ENCODE data around the gene DDIT3.
"Not testable (repeated sequence)": the region's sequence is repeated elsewhere in the genome, so short reads cannot be mapped to it uniquely, and the experiment has no call there.

Gene DDIT3

DNA sequence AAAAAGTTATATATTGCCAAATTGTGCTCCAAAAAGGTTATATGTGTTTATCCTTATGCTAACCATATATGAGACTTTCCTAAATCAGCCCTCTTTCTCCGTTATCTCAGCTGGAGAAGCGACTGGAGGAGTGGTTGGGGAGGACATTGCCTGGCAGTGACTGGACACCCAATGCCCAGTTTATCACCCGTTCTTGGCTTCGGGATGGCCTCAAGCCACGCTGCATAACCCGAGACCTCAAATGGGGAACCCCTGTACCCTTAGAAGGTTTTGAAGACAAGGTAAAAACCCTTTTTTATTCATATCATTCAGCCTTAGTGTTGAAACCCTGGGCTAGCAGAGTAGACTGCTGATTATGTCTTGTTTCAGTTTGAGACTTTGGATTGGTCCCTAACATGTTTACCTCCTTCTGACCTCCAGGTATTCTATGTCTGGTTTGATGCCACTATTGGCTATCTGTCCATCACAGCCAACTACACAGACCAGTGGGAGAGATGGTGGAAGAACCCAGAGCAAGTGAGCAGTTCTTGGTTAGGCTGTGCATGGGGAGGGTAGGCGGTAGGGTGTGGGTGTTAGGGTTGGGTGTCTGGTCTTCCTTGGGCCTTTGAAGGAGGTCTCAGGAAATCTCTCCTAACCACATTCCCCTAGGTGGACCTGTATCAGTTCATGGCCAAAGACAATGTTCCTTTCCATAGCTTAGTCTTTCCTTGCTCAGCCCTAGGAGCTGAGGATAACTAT lies 8.6 kb downstream of the DDIT3 start:
- TF ChIP-seq, protein P1, sequence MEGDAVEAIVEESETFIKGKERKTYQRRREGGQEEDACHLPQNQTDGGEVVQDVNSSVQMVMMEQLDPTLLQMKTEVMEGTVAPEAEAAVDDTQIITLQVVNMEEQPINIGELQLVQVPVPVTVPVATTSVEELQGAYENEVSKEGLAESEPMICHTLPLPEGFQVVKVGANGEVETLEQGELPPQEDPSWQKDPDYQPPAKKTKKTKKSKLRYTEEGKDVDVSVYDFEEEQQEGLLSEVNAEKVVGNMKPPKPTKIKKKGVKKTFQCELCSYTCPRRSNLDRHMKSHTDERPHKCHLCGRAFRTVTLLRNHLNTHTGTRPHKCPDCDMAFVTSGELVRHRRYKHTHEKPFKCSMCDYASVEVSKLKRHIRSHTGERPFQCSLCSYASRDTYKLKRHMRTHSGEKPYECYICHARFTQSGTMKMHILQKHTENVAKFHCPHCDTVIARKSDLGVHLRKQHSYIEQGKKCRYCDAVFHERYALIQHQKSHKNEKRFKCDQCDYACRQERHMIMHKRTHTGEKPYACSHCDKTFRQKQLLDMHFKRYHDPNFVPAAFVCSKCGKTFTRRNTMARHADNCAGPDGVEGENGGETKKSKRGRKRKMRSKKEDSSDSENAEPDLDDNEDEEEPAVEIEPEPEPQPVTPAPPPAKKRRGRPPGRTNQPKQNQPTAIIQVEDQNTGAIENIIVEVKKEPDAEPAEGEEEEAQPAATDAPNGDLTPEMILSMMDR (IDR thresholded peaks at IDR 0.05), result no peak
- DNase-seq (ENCODE audit: low spot score), result no peak
- Histone ChIP-seq H3K4me3 (no peak overlapping the region), H3K27ac (no peak overlapping the region)

DNA sequence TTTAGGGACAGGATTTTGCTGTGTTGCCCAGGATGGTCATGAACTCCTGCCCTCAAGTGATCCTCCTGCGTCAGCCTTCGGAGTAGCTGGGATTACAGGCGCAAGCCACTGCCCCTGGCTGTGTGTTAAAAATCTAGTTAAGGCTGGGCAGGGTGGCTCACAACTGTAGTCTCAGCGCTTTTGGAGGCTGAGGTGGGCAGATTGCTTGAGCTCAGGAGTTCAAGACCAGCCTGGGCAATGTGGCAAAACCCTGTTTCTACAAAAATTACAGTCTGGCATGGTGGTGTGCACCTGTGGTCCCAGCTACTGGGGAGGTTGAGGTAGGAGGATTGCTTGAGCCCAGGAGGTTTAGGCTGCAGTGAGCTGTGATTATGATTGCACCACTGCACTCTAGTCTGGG lies 9.2 kb downstream of the DDIT3 start:
- TF ChIP-seq, protein P1 (IDR thresholded peaks at IDR 0.05), result no peak
- DNase-seq (ENCODE audit: low spot score), result no peak
- no peak overlapping the region for H3K4me3 ChIP-seq
- no peak overlapping the region for H3K27ac ChIP-seq

DNA sequence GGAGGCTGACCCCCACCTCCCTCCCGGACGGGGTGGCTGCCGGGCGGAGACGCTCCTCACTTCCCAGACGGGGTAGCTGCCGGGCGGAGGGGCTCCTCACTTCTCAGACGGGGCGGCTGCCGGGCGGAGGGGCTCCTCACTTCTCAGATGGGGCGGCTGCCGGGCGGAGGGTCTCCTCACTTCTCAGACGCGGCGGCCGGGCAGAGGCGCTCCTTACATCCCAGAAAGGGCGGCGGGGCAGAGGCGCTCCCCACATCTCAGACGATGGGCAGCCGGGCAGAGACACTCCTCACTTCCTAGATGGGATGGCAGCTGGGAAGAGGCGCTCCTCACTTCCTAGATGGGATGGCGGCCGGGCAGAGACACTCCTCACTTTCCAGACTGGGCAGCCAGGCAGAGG lies 12.5 kb downstream of the DDIT3 start:
- not testable (repeated sequence) for H3K4me3 ChIP-seq; H3K27ac ChIP-seq; DNase-seq (ENCODE audit: low spot score)

DNA sequence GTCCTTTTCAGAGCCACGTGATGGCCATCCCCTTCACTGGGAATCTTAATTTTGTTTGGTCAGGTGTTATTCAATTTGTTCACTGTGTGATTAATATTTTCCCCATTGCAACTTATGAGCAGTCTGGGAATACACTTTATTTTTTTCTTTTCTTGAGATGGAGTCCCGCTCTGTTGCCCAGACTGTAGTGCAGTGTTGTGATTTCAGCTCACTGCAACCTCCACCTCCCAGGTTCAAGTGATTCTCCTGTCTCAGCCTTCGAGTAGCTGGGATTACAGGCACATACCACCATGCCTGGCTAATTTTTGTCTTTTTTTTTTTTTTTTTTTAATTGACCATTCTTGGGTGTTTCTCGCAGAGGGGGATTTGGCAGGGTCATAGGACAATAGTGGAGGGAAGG lies 13.8 kb downstream of the DDIT3 start:
- H3K4me3 ChIP-seq, result not testable (repeated sequence)

DNA sequence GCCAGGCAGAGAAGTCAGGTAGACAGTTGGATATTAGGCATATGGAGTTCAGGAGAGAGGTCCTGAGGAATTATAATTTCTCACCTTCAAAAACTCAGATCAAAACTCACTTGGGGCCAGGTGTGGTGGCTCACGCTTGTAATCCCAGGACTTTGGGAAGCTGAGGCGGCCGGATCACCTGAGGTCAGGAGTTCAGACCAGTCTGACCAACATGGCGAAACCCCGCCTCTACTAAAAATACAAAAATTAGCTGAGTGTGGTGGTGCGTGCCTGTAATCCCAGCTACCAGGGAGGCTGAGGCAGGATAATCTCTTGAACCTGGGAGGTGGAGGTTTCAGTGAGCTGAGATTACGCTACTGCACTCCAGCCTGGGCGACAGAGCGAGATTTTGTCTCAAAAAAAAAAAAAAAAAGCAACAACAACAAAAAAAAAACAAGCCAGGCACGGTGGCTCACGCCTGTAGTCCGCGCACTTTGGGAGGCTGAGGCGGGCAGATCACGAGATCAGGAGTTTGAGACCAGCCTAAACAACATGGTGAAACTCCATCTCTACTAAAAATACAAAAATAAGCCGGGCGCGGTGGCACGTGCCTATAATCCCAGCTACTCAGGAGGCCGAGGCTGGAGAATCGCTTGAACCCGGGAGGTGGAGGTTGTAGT lies 17.9 kb downstream of the DDIT3 start:
- not testable (repeated sequence) for DNase-seq (ENCODE audit: low spot score); H3K4me3 ChIP-seq; H3K27ac ChIP-seq

More for the DNA sequence above, 13.8 kb downstream of the DDIT3 start:
- not testable (repeated sequence) for DNase-seq (ENCODE audit: low spot score); H3K27ac ChIP-seq

DNA sequence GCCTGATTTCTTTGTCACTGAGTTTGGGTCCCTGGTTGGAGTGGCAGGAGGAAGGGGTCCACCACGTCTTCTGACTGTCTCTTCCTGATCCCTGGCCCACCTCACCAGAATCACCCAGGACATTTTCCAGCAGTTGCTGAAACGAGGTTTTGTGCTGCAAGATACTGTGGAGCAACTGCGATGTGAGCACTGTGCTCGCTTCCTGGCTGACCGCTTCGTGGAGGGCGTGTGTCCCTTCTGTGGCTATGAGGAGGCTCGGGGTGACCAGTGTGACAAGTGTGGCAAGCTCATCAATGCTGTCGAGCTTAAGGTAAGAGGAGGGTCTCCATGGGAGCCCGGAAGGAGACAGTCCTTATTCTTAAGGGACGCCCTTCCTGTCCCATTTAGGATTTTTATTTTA lies 20.1 kb downstream of the DDIT3 start:
- DNase-seq (ENCODE audit: low spot score), result no peak
- no peak overlapping the region for H3K27ac ChIP-seq
- TF ChIP-seq, protein P1 (IDR thresholded peaks at IDR 0.05), result no peak
- H3K4me3 ChIP-seq, result no peak overlapping the region

DNA sequence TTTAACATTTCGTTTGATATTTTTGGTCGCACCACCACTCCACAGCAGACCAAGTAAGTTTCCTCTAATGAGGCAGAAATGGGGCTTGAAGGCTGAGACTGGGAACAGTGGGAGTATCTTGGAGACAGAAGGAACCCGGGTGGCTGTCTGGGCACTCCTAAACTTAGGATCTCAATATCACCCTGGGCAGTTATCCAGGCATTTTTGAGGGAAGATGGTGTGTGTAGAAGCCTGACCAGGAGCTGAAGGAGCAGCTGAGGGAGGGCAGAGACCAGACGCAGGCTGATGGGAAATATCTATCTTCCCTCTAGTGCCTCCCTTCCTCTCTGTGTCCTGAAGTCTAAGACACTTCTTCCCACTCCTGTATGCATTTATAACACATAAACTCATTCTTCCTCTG lies 21.7 kb downstream of the DDIT3 start:
- H3K4me3 ChIP-seq, result no peak overlapping the region
- DNase-seq (ENCODE audit: low spot score), result no peak
- TF ChIP-seq, protein P1 (IDR thresholded peaks at IDR 0.05), result no peak
- H3K27ac ChIP-seq, result no peak overlapping the region

DNA sequence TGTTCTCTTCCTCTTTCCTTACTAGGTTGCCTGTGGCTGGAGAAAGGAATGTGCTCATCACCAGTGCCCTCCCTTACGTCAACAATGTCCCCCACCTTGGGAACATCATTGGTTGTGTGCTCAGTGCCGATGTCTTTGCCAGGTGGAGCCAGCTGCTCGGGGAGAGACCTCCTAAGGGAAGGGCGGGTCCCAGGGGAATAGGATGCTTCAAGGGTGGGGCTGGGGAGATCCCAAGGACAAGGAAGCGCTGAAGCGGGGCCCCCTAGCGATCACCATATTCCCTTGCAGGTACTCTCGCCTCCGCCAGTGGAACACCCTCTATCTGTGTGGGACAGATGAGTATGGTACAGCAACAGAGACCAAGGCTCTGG lies 22.2 kb downstream of the DDIT3 start:
- no peak for DNase-seq (ENCODE audit: low spot score)
- H3K27ac ChIP-seq, result no peak overlapping the region
- H3K4me3 ChIP-seq, result no peak overlapping the region
- TF ChIP-seq, protein P1 (IDR thresholded peaks at IDR 0.05), result no peak

Measured in coronary artery (tissue), 2 donors.